Eye (tissue), 1 donor: ENCODE results near the gene SLC6A6.
"Not testable (repeated sequence)": the region's sequence is repeated elsewhere in the genome, so short reads cannot be mapped to it uniquely, and the experiment has no call there.

Experiments
- DNase-seq: peaks from one replicate; pipeline ENCODE4 v3.0.0-alpha.2; 2015

Gene SLC6A6

DNA sequence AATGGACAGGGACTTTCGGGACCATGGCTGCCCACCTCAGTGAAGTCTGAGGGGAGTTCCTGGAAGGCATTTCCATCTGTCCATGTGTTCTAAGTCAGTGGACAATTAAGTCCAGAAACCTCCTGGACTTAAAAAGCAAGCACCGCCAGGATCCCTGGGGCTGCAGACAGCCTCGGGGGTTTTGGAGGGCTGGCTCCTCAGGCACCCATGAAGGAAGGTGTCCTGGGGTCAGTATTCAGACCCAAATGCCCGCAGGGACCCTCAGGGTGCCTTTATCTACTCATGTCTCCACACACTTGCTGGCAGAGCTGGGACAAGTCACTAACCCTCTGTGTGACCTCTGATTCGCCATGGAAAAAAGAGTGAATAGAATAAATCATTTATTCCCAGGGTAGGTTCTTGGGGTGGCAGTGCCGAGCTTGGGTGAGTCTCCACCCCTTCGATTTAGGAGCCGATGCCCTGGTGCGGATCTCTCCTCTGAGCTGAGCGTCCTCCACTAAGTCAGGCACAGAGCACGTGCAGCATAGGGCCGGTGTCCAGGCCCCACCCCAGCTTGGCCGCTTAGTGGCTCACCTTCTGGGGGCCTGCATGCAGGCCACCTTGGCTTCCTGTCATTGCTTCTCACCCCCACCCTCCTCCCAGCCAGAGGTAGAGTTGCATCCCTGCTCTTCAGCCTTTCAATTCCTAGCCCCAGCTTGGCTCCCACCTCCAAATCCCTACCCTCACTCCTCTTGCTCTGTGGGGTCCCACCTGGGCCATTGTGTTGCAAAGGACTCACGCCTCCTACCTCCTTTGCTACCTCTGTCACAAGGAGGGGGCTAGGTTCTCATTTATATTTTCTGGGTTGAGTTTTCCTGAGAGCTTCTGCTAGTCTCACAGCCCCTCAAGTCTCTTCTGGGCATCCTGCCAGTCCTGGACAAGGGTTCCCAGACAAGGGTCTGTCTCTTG is 19.9 kb downstream of the SLC6A6 start:
- no peak for DNase-seq

DNA sequence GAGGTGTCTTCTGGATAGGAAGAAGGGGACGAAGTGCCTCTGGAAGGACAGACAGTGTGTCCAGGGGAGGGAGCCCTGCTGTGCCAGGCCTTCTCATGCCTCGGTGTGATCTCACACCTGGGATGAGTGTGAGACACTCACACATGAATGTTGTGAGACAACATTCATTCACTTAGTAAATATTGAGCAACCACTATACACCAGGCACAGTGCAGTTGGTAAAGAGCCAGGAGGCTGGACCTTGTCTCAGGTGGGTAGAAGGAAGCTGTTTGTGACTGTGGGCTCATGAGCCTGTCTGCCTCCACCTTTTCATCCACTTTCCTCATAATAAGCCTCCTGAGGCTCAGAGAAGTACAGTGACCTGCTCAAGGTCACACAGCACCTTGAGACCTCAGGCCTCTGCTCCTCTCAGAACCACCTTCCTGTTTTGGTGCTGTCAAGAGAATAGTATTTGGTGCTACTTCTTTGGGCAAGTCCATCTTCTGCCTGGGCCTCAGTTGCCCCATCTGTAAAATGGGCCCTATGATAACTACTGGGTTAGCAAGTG is 20.9 kb downstream of the SLC6A6 start:
- DNase-seq: no peak

DNA sequence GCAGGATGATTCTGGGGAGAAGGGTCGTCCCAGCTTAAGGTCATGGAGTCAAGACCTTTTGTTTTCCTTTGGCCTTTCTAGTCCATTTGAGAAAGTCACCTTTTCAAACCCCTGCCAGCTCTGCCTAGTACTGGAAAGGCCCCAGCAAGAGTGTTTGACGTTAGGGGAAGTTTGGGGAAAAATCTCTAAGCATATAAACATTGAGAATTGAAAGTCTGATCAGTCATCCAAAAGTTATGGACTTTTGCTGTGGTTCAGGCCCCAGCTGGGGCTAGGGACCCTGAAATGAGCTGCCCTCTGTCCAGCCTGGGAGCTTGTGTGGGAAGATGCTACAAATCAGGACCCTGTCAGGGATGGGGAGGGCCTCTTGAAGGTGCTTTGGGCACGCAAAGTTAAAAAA is 21.6 kb downstream of the SLC6A6 start:
- no peak for DNase-seq

DNA sequence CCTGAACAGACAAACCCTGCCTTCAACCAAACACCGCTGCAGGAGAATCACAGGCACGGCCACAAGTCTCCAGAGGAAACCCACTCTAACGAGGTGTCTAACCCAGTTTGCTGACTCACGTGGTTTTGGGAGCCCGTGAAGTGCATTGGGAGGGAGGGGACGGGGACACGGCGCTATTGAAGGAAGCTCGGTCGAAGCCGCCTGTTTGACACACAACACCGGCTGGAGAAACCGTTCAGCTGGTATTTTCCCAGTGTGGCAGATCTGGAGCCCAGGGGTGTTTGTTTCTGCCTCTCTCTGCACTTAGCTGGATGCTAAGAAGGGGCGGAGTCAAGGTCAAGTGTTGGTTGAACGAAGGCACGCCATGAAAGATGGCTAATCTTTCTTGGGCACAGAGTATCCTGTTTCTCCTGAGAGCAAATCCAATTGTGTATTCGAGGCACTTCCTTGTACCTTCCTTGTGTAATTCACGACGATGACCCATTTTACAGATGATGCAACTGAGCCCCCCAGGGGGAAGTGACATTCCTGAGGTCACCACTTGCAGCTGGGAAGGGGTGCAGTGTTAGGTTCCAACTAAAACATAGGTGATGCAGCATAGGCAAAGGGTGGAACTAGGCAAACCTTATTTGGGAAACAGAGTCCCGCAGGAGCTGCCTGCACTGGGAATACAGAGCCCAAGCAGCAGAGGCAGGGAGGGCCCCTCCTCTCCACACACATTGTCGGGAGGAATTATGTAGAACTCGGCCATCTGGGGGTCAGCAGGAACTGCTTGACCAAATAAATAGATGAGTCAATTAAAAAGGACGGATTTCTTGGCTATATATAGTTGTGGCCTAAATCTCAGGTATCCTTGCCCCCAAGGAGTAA is 22.5 kb downstream of the SLC6A6 start:
- DNase-seq: no peak

DNA sequence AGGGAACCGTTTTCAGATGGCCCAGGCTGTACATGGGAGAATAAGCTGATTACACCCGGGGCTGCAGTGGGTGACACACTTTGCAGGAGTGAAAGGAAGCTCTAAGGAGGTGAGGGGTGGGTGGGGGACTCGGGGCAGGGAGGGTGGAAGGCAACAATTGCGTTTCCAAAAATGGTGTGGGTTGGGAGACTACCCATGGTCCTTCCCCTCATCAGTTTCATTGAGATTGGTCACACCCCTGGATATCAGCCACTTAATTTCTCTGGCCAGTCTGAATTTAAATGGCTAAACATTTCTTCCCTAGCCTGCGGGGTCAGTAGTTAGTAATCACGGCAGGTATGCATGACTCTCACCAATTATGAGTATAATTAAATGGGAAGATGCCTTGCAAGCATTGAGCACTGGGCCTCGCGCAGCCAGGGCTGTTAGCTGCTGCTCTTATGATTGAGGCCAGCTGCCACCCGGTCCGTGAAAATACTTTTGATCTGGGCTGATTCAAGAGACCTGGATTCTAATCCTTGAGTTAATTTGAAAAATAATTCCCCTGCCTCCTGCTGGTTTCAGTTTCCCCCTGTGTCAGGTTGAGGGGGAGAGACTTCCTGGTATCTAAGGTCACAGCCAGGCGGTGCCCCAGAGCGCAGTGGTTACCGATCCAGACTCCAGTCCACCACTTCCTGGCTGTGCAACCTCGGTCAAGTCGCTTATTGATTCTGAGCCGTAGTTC is 23.3 kb downstream of the SLC6A6 start:
- DNase-seq: peak; percentile 34

DNA sequence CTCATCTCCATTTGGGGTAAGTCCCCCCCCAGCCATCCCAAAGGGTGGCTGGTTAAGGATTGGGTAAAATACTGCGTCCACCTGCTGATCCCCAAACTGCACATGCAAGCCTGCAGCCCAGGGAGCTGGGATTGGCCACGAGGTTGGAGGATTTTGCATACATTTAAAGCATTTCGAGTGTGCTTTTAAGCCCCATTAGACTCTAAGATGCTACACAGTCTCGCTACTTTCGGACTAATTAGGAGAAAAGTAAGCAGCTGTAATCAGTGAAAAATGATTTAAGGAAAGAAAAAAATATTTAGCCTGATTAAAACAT is 23.9 kb downstream of the SLC6A6 start:
- no peak for DNase-seq

DNA sequence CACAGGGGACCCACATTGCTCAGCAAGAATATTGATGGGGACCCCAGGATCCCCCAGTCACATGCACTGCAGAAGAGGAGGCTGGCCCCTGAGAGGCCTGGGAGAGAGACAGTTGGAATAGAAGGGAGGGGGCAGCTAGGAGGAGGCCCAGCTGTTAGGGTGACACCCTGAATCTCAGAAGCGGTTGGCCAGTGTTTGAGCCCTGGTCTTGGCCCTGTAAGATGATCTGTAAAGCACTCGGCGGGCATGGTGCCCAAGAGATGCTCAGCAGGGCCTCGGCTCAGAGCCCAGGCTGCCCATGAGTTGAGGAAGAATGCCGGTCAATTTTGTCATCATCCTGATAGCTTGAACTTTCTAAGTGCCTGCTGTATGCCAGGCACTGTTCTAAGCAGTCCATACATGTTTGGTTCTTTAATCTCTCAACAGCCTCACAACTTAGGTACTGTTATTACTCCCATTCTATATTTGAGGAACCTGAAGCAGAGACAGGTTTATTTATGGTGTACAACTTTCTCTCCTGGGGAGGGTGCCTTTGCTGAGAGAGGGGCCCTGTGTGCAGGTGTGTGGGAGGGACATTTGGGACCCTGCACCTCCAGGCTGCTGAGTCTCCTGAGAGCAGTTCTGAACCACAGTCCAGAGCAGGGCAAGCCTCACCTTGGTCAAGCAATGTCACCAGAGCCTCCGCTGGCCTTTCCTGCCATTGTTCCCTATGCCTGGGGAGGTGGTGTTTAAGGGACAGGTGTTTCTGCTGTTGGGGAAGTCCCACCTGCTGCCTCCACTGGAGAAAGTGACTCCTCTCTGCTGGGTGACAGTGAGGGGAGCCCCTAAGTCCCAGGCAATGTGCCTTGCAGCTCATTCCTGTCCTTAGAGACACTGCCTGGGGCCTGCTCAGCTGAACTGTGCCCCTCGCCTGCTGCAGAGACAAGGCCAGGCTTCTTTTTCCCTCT is 26.0 kb downstream of the SLC6A6 start:
- no peak for DNase-seq

DNA sequence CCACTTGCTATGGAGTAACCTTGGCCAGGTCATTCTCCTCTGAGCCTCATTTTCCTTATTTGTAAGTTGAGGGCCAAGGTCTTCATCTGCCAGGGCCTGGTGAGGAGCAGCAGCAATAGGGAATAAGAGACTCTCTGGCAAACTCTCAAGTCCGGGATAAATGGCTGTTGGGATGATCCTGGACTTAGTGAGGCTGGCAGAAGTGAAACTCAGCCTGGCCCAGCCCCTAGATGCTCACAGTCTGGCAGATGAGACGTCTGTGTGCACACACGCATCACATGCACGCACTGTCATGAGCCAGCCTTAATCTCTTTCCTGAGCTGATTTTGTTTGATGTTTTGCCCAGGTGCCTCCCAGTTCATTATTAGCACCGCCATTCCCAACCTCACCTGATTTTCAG is 26.8 kb downstream of the SLC6A6 start:
- DNase-seq: no peak

DNA sequence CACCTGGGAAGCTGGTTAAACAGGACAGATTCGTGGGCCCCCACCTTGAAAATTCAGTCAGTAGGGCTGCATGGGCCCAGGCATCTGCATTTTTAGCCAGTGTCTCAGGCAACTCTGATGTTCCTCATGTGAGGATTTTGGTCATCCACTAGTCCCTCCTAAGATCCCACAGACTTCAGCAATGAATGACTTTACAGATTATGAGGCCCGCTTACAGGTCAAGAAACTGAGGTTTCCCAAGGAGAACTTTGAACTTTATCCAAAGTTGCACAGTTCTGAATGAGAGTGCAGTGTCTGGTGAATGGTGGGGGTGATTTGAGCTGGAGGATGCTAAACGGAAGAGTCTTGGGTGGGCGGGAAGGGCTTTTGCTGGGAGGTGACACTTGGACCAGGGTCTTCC is 27.2 kb downstream of the SLC6A6 start:
- DNase-seq: no peak

DNA sequence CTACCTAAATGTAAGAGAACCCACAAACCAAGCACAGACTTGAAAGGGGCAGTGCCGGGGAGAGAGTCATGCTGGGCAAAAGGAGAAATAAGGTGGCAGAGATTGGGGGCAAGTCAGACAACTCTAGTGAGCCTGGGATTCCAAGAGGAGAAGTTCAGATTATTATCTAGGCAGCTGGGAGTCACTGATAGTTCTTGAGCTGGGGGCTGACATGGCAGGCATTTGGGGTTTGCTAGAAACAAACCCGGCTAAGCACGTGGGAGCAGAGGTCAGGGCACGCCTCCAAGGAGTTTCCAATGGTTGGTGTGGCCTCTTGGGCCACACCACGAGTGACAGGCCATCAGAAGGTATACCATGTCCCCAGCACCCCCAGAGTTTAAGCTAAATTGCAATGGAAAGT is 27.6 kb downstream of the SLC6A6 start:
- no peak for DNase-seq

DNA sequence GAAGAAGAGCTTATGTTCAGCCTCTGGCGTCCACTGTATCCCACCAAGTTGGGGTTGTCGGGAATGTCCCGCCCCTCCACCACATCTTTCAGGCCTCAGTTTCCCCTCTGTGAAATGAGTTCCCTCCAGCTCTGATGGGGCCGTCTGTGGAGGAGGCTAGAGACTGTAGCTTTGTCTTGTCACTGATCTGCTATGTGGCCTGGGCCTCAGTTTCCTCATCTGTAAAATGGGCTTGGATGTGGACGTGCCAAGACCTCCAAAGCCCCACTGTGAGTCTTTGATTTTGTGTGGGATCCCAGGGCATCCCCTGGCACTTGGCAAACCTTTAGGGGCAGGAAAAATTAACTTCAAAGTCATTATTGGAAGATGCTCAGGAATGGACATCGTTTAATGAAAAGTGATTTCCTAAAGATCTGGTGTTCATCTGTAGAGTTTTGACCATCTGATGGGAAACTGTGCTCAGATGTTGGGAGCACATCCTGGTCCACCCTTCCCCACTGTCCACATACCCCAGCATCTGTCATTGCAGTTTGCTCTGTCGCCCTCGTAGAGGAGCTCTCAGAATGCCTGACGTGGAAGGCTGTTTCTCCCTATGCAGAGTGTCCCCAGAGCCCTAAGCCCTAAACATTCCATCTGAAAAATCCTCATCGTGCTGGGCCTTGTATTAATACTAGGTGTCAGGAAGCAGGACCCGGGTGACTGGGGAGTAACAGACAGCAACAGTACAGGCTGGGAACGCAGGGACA is 28.5 kb downstream of the SLC6A6 start:
- no peak for DNase-seq

DNA sequence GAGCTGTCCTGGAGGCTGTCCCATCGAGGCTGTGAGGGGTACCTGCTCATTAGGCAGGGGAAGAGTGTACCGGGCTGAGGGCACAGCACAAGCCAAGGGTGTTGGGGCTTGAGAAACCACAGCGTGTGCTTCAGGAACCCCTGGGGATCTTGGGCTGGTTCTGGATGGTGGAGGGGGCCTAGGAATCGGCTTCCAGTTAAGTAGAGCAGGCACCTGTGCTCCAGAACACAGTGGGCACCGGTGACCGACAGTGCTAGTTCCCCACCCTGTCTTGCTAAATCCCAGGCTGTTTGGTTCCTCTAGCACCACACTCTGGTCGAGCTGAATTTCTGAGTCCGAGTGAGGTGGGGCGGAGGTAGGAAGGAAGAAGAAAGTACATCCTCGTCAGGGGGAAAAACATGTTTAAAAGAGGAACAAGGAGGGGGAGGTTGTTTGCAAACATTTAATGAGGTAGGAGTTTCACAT is 29.1 kb downstream of the SLC6A6 start:
- DNase-seq: no peak

DNA sequence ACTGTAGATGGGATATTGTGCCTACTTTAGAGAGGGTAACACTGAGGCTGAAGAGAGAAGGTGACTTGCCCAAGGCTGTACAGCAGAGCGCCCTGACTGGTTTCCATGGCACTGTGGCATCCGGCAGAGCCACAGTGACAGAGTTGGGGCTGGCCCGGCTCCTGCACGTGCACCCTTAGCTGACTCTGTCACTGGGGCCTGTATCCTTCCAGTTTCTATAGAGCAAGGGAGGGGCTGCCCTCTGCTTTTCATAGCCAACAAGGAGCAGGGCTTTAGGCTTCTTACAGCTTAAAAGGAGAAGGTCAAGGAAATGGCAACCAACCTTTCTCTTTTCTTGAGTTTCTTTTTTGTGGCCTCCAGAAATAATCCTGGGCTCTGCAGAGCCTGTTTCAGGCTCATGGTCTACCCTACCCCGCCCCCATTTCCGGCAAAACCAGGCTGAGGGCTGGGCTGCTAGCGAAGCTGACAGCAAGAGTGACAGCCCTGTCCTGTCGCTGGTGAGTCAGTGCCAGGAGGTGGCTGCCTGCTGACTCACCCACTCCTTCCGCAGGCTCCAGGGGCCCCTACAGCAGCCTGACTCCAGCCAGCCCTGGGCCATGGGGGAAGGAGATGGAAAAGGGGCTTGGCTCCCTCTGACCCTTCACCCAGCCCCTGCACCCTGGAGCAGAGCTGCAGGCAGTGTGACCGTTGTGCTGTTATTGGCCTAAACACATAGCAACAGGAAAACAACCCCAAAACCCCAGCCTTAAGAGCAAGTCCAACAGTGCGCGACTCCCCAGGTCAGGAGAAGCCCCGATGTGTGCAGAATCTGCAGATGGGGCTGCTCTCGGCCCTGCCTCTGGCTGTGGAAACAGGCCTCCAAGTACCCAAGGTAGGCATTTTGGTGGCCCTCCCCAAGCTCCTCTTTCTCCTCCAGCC is 29.8 kb downstream of the SLC6A6 start:
- DNase-seq: peak; percentile 41

DNA sequence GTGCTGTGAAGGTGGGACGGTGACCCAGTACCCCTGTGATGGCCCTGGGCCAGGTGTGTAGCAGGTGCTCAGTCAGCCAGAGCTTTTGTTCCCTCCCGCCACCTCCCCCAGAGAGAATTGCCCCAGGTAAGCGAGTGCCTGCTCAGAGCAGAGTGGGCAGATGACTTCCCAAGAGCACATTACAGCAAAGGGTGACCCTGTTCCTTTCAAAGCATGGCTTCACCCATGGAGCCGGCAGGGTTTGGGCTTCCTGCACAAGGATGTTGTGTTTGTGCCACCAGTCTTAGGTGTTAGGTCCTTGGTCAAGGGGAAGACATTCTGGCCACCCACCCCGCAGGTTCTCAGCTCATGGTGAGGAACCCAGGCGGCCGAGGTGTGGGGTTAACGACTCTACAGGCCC is 30.7 kb downstream of the SLC6A6 start:
- DNase-seq: no peak

DNA sequence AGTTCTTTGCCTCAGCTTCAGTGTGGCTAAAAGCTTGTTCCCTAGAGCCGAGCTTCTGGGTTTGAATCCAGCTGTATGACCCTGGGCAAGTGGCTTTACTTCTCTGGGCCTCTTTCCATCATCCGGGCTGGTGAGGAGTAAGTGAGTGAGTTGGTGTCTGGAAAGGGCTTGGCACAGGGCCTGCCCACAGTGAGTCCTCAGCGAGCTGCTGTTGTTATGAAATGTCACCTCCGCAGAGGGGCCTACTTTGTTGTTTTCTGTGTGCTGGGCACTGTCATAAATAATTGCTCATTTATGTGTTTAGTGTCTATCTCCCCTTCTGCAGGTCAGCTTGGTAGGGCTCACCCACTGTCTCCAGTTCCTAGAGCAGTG is 31.7 kb downstream of the SLC6A6 start:
- no peak for DNase-seq

DNA sequence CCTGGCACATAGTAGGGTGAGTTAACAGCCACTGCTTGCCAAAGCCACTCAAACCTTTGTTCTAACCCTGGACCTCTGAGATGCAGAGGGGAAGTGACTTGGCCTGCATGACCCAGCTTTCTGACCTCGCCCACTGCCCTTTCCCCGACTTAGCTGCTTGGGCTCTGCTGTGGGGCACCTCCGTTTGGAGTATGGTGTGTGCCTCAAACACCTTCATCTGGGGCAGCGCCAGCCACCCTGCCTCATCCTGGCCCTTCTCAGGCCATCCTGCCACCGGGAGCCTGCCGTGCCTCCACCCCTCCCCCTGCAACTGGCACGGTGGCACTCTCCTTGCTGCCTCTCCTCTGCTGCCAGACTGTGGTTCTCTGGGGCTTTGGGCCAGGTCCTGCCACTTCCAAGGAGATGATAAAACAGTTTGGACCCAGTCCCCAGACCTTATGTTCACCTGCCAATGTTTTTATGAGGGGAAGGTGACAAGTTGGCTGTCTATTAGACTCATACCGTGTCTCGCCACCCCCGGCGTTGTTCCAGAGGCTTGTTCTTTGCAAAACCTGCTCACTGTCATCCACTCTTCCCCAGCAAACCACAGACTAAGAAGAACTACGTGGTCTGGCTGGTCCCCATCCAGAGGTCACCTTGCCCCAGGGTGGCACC is 32.2 kb downstream of the SLC6A6 start:
- no peak for DNase-seq

DNA sequence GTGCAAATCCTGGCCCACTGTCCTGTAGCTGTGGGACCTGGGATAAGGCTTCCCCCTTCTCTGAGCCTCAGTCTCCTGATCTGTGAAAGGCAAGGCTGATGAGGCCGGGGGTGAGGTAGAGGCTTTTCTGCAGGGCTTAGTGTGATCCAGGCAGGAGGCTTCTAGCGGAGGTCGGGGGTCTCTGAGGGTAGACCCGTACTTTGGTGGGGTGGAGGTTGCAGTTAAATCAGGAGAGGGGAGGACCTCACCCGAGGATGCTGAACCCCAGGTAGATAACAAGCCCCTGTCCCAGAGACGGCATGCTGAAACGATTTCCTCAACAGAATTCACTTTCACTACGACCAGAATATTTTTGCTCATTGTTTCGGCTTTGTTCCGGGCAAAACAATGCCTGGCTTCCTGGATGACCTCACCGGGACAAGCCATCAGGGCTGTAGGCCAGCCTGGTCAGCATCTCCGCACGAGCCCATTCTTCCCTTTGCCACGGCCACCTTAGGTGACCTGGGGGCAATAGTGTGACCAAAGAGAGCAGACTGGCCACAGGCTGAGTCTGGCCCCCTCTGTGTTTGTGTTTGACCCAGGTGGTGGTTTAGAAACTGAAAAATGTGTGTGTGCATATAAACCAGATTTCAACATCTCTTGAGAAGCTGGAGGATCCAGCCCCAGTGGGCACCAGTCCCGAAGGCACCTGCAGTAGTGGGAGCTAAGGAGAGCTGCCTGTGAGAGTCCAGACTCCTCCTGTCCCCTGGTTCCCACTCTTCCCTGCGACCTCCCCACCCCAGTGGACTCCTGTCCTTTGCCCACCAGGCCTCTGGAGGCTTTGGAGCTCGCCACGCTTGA is 33.0 kb downstream of the SLC6A6 start:
- DNase-seq: no peak

DNA sequence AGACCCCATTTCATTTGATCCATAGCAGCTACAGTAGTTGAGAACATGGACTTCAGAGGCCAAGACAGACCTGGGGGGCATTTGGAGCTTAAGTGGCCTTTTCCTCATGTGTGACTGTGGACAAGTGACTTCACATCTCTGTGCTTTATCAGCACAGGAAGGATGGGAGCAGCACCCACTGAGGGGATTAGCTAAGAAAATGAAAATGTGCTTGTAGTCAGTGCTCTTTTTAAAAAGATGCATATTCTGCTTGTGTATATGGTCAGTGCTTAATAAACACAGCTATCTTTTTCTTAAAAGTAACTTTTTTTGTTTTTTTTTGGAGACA is 34.5 kb downstream of the SLC6A6 start:
- DNase-seq: no peak

DNA sequence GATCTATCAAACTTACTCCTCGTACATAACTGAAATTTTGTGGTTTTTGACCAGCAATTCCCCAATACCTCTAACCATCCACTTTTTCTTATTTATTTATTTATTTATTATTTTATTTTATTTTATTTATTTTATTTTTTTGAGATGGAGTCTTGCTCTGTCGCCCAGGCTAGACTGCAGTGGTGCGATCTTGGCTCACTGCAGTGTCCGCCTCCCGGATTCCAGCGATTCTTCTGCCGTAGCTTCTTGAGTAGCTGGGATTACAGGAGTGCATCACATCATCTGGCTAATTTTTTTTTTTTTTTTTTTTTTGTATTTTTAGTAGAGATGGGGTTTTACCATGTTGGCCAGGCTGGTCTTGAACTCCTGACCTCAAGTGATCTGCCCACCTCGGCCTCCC is 35.3 kb downstream of the SLC6A6 start:
- DNase-seq: not testable (repeated sequence)
